ENCODE results near the gene THEM4.
"Not testable (repeated sequence)": the region's sequence is repeated elsewhere in the genome, so short reads cannot be mapped to it uniquely, and the experiment has no call there.

The THEM4 gene

GRCh38 chr1:151859891-151860293 is 49.4 kb downstream of the THEM4 start:
- no peak for DNase-seq (ENCODE audit: low read depth in 2 of 2)

- DNase-seq (ENCODE audit: low read depth in 2 of 2) = no peak
Observed at GRCh38 chr1:151858886-151859665, 50.2 kb downstream of the THEM4 start.

DNA sequence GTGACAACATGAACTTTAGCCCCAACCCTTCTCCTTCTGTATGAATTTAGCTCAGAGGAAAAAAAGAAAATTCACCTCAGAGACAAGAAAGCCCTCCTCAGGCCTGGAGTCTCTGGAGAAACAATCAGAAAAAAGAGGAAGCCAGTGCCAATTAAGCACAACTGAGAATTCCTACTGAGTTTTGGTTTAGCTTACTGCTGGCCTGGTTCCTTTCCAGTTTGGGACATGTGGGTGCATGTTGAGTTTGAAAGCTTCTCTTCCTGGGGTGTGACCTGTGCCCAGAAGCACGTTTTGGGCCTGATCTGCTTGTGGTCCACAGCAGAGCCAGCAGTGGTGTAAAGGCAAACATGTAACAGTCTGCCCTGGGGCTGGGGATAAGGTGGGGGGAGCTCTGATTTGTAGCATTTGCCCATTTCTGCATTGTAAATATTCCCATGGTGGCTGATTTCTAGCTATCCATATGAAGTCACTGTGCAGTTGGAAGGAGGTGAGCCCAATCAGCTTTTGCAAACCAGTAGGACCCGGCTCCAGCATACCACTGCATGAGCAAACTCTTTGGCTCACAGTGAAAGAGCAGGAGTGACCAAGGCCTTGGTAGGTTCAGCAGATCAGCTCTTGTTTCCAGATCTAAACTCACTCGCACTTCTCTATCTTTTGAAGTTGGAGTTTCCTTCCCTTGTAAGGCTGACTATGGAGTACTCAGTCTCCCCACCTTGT is 51.1 kb downstream of the THEM4 start:
- no peak for DNase-seq (ENCODE audit: low read depth in 2 of 2)

GRCh38 chr1:151855933-151856332 is 53.4 kb downstream of the THEM4 start:
- no peak for DNase-seq (ENCODE audit: low read depth in 2 of 2)

GRCh38 chr1:151855516-151855915 is 53.8 kb downstream of the THEM4 start:
- not testable (repeated sequence) for DNase-seq (ENCODE audit: low read depth in 2 of 2)

DNA sequence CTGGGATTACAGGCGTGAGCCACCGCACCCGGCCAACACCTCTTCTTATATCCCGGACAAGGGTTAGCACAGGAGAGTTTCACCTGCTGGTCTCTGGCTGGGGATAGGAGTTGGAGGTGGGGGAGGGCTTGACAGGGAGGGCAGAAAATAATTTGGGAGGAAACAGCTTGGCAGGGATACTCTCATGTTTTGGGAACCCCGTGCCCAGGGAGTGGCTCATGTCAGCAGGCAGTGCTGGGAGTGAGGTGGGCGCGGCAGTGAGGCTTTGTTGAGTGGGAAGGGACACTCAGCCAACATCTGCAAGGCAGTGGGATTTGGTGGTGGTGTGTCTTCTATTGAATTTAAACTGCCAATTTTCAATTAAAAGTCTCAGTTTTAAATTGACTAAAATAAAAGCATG is 54.7 kb downstream of the THEM4 start:
- no peak for DNase-seq (ENCODE audit: low read depth in 2 of 2)

DNA sequence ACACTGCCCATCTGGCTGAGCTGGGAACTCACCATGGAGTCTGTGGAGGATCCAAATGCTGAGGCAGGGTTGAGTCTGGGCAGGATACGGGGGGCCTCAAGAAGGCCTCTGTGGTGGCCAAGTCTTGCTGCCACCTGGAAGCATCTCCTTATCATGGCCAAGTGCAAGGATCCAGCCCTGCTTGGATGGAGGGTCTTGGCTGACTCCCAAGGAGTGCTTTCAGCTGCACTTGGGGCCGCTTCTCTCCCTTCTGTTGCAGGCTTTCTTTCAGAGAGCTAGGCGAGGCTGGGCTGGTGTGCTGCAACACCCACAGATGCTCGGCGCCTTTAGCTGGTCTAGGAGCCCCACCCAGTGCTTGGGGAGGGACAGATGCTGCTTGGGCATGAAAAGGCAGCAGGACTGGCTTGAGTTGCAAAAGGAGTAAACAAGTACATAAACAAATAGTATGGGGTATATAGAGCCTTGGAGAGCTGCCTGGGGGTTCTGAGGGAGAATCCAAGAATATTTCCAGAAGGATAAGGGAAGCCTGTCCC is 55.8 kb downstream of the THEM4 start, which contains the start of gene THEM5:
THEM5 (minus strand) TSS at position 302 of the 533 bp plus-strand sequence; CDS start at position 155, 147 bp downstream.
- no peak for DNase-seq (ENCODE audit: low read depth in 2 of 2)

DNA sequence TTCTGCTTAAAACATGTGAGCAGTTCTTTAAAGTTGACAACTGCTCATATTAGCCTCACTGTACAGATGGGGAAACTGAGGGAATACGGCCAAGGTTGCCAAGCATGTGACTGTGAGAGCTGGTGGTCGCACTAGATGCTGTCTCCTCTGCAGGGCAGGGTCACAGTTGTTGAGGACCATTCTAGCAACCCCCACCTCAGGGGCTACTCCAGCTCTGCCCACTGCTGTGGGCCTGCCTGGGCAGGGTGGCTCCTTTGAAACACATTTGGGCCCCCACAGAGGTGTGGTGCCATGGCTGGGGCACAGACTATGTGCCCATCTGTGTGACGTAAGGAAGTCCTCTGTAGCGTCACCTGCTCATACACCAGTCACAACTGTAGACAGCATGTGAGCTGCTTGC is 56.6 kb downstream of the THEM4 start:
- DNase-seq (ENCODE audit: low read depth in 2 of 2) = no peak

DNA sequence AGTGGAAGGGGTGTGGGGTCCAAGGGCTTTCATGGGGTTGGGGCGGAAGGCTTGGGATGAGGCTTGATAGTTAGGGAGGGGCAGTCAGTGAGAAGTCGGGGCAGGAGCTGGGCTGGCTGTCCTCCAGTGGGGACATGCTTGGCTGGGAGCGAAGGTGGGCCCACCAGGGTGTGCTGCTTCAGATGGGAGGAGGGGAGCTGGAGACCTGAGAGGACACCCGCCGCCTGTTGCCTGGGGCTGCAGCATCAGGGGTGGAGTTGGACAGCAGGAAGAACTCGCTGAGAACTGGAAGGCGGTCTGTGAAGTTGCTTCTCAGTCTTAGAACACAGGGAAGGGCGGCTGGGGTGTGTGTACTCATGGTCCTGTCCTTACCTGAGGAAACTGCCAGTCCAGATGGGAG is 57.4 kb downstream of the THEM4 start:
- DNase-seq (ENCODE audit: low read depth in 2 of 2) = no peak

- no peak for DNase-seq (ENCODE audit: low read depth in 2 of 2)
Observed at GRCh38 chr1:151849871-151850270, 59.4 kb downstream of the THEM4 start.

GRCh38 chr1:151849126-151849525 is 60.2 kb downstream of the THEM4 start:
- DNase-seq (ENCODE audit: low read depth in 2 of 2) = no peak

- DNase-seq (ENCODE audit: low read depth in 2 of 2) = no peak
Observed at GRCh38 chr1:151847867-151848596, 61.3 kb downstream of the THEM4 start.

DNA sequence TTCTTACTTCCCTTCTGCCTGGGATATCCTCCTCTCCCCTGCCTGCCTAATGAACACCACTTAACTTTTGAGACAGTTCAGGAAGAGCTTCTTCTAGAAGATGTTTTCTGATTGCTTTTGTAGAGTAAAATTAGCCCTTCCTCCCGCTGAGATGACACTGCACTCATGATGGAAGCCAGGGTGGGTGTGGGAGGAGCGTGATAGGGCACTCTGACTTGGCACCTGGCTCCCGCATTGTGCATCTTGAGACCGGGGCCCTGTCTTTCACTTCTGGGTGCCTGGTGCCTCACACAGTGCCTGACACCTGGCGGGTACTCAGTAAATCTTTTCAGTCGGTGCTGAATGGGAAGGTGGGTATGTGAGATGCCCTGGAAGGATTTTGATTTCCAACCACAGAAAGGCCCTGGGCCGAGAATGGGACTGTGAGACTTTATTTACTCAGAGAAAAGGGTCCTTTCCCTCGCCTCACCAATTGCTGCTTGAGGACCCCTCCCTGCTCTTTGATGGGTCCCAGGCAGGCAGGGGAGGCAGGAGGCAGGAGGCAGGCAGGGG is 62.5 kb downstream of the THEM4 start:
- no peak for DNase-seq (ENCODE audit: low read depth in 2 of 2)

- DNase-seq (ENCODE audit: low read depth in 2 of 2) = no peak
Observed at GRCh38 chr1:151846062-151846568, 63.2 kb downstream of the THEM4 start.

DNA sequence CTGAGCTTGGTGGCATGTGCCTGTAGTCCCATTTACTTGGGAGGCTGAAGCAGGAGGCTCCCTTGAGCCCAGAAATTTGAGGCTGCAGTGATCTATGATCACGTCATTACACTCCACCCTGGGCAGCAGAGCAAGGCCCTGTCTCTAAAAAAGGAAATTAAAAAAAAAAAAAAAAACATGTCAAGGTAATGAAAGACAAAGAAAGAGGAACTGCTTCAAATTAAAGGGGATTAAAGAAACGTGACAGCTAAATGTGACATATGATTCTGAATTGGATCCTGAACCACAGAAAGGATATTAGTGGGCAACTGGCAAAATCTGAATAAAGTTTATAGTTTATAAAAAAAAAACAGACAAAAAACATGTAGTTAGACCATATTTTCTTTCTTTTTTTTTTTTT is 65.9 kb downstream of the THEM4 start:
- no peak for DNase-seq (ENCODE audit: low read depth in 2 of 2)

- DNase-seq (ENCODE audit: low read depth in 2 of 2) = no peak
Observed at GRCh38 chr1:151841141-151841540, 68.2 kb downstream of the THEM4 start.

DNA sequence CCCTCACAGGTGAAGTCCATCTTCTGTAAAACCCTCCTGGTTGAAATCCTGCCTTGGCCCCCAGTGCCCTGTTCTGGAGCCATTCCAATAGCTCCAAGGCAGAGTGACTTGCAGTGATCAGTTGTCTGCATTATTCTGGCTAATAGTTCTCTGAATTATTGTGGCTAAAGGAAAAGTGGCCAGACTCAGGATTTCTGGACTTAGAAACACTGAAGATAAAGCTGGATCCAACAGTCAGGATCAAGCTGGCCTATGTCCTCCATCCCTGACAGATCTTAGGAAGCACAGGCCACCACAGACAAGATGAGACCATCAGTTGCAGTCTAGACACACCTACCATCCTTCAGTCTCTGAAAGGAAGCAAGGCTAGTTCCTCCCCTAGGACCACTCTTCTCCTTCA is 68.9 kb downstream of the THEM4 start:
- DNase-seq (ENCODE audit: low read depth in 2 of 2) = no peak

GRCh38 chr1:151839457-151840403 is 69.6 kb downstream of the THEM4 start, which contains the start of gene C2CD4D:
TSS of gene C2CD4D (minus strand) at chr1:151839820. CDS start at chr1:151838989, 831 bp downstream.
- DNase-seq (ENCODE audit: low read depth in 2 of 2) = peak; percentile 42 to 63

DNA sequence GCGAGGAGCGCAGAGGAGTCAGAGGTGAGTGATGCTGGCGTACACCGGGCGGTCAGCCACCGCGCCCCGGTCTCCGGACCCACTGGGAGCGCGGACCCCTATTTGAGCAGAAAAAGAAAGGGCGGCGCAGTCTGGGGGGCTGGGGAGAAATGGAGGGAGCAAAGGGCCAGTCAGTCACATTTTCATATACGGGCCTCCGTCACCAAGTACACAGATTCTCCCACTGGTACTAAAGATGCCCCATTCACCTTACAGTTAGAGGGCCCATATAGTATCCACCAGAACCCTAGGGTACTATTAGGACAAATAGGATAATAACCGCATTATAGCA is 70.3 kb downstream of the THEM4 start:
- DNase-seq (ENCODE audit: low read depth in 2 of 2) = no peak

GRCh38 chr1:151838222-151839081 is 70.9 kb downstream of the THEM4 start:
- no peak for DNase-seq (ENCODE audit: low read depth in 2 of 2)

All from stimulated activated CD4-positive, alpha-beta T cell treated with anti-CD3 and anti-CD28 coated beads, Interleukin-15, amount 100 ng/mL, for 48 hours (primary cell).